ENCODE results near the gene ZNF620. TPM values are rescaled to one million over a fixed set of nuclear protein-coding genes. Genes with fewer than 3 reads are reported as not detected.

The ZNF620 gene
- total RNA-seq, 3 donors from 2014 or later (not counting 1 experiment from before 2014, with no cell fraction given) = 3.3 to 7.4 (median 6.0) TPM

DNA sequence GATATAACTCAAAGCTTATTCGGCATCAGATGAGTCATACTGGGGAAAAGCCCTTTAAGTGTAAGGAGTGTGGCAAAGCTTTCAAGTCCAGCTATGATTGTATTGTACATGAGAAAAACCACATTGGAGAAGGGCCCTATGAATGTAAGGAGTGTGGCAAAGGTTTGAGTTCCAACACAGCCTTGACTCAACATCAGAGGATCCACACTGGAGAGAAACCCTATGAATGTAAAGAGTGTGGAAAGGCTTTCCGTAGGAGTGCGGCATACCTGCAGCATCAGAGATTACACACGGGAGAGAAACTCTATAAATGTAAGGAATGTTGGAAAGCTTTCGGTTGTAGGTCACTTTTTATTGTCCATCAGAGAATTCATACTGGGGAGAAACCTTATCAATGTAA lies 26.4 kb downstream of the ZNF620 start:
- H3K27me3 Mint-ChIP-seq (ENCODE audit: low read depth in 2 of 2) = no peaks in the 10 kb centered on the region
- no peaks in the 10 kb centered on the region for H3K27me3 ChIP-seq (ENCODE audit: control insufficient read depth, insufficient read depth, low read length)
- H3K4me3 Mint-ChIP-seq = no peak overlapping the region
- intact Hi-C loops (cut with micrococcal nuclease) = no loop called here
- peaks cover 0 to 25% of the 10 kb centered on the region in 2 donors for H3K4me1 Mint-ChIP-seq
- no peaks in the 10 kb centered on the region for H3K4me1 ChIP-seq (ENCODE audit: control insufficient read depth, insufficient read depth, low read length)
- no peak overlapping the region for H3K4me3 ChIP-seq (ENCODE audit: low read length)
- H3K36me3 ChIP-seq (ENCODE audit: control insufficient read depth, insufficient read depth, low read length) = peaks cover 55% of the 10 kb centered on the region
- no peak overlapping the region for H3K27ac ChIP-seq (ENCODE audit: low read length)
- no peak for TF ChIP-seq CTCF (IDR thresholded peaks at IDR 0.05)
- WGBS (ENCODE audit: insufficient coverage) = 98% methylated on average over 5 of the region's 5 CpGs
- no peak for ATAC-seq
- no peak overlapping the region for H3K27ac Mint-ChIP-seq
- H3K9me3 ChIP-seq (ENCODE audit: control insufficient read depth, insufficient read depth, low read length) = no peaks in the 10 kb centered on the region
- H3K36me3 Mint-ChIP-seq = peaks cover 31% of the 10 kb centered on the region
- H3K9me3 Mint-ChIP-seq = no peaks in the 10 kb centered on the region
- no peak for DNase-seq

GRCh38 chr3:40534283-40534682 lies 28.4 kb downstream of the ZNF620 start:
- intact Hi-C loops (cut with micrococcal nuclease) = no loop called here
- no peak for ATAC-seq
- Mint-ChIP-seq H3K27ac (no peak overlapping the region), H3K36me3 (peaks cover 44% of the 10 kb centered on the region), H3K4me1 (peaks cover 0 to 11% of the 10 kb centered on the region in 2 donors), H3K4me3 (no peak overlapping the region), H3K9me3 (no peaks in the 10 kb centered on the region), H3K27me3 (ENCODE audit: low read depth in 2 of 2) (no peaks in the 10 kb centered on the region)
- Histone ChIP-seq H3K9me3 (ENCODE audit: control insufficient read depth, insufficient read depth, low read length) (no peaks in the 10 kb centered on the region), H3K4me1 (ENCODE audit: control insufficient read depth, insufficient read depth, low read length) (no peaks in the 10 kb centered on the region), H3K4me3 (ENCODE audit: low read length) (no peak overlapping the region), H3K36me3 (ENCODE audit: control insufficient read depth, insufficient read depth, low read length) (peaks cover 46% of the 10 kb centered on the region), H3K27ac (ENCODE audit: low read length) (no peak overlapping the region), H3K27me3 (ENCODE audit: control insufficient read depth, insufficient read depth, low read length) (no peaks in the 10 kb centered on the region)
- TF ChIP-seq CTCF (IDR thresholded peaks at IDR 0.05) = no peak
- DNase-seq = no peak

- TF ChIP-seq CTCF (IDR thresholded peaks at IDR 0.05) = no peak
- ATAC-seq (no peak), DNase-seq (no peak)
- Mint-ChIP-seq H3K36me3 (no peaks in the 10 kb centered on the region), H3K9me3 (no peaks in the 10 kb centered on the region), H3K27me3 (ENCODE audit: low read depth in 2 of 2) (no peaks in the 10 kb centered on the region), H3K4me3 (no peak overlapping the region), H3K4me1 (no peaks in the 10 kb centered on the region), H3K27ac (no peak overlapping the region)
- no peaks in the 10 kb centered on the region for H3K9me3 ChIP-seq (ENCODE audit: control insufficient read depth, insufficient read depth, low read length)
- no peaks in the 10 kb centered on the region for H3K4me1 ChIP-seq (ENCODE audit: control insufficient read depth, insufficient read depth, low read length)
- H3K27me3 ChIP-seq (ENCODE audit: control insufficient read depth, insufficient read depth, low read length) = no peaks in the 10 kb centered on the region
- intact Hi-C loops (cut with micrococcal nuclease) = no loop called here
- H3K27ac ChIP-seq (ENCODE audit: low read length) = no peak overlapping the region
- H3K36me3 ChIP-seq (ENCODE audit: control insufficient read depth, insufficient read depth, low read length) = no peaks in the 10 kb centered on the region
- 53% methylated on average over 1 of the region's 1 CpG for WGBS (ENCODE audit: insufficient coverage)
- H3K4me3 ChIP-seq (ENCODE audit: low read length) = no peak overlapping the region
Measured at GRCh38 chr3:40546816-40547215, 41.0 kb downstream of the ZNF620 start.

DNA sequence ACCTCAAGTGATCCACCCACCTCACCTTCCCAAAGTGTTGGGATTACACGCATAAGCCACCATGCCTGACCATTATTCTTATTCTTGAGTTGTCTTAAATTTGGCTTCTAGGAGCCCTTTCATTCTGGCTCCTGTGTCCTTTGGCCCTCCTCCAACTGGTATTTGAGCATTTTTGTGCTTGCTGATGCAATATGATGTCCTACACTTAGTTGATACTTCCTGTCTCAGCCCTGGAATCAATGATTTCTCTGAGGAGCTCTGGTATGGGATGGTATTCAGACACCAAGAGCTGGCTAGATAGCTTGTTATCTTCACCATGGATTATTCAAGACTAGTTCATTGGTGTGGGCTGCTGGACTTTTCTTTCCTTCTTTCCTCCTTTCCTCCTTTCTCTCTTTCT lies 44.3 kb downstream of the ZNF620 start:
- Histone ChIP-seq H3K36me3 (ENCODE audit: control insufficient read depth, insufficient read depth, low read length) (no peaks in the 10 kb centered on the region), H3K9me3 (ENCODE audit: control insufficient read depth, insufficient read depth, low read length) (no peaks in the 10 kb centered on the region), H3K27ac (ENCODE audit: low read length) (no peak overlapping the region), H3K4me1 (ENCODE audit: control insufficient read depth, insufficient read depth, low read length) (no peaks in the 10 kb centered on the region), H3K4me3 (ENCODE audit: low read length) (no peak overlapping the region), H3K27me3 (ENCODE audit: control insufficient read depth, insufficient read depth, low read length) (no peaks in the 10 kb centered on the region)
- H3K4me3 Mint-ChIP-seq = no peak overlapping the region
- no peaks in the 10 kb centered on the region for H3K27me3 Mint-ChIP-seq (ENCODE audit: low read depth in 2 of 2)
- no peak for TF ChIP-seq CTCF (IDR thresholded peaks at IDR 0.05)
- DNase-seq (no peak), ATAC-seq (no peak)
- no peaks in the 10 kb centered on the region for H3K36me3 Mint-ChIP-seq
- H3K27ac Mint-ChIP-seq = no peak overlapping the region
- no peaks in the 10 kb centered on the region for H3K4me1 Mint-ChIP-seq
- 93% methylated on average over 1 of the region's 1 CpG for WGBS (ENCODE audit: insufficient coverage)
- no peaks in the 10 kb centered on the region for H3K9me3 Mint-ChIP-seq
- intact Hi-C loops (cut with micrococcal nuclease) = no loop called here

Data from natural killer cell (primary cell).